ENCODE data around the gene SULF2.

DNA sequence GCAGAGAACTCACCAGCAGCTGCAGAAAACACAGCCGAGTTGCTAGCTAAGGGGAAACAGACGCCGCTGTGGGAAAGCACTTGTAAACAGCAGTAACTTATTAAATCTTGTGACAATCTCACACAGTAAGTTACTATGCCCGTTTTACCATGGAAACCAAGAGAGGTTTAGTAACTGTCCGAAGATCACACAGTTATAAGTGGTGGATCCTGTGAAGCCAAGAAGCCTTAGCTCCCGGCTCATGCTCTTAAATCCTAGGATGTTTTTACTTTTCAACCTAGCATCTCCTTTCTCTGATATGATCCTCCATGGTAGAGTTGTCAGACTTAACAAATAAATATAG lies 1.5 kb upstream of the SULF2 start:
- TF ChIP-seq, protein P1, sequence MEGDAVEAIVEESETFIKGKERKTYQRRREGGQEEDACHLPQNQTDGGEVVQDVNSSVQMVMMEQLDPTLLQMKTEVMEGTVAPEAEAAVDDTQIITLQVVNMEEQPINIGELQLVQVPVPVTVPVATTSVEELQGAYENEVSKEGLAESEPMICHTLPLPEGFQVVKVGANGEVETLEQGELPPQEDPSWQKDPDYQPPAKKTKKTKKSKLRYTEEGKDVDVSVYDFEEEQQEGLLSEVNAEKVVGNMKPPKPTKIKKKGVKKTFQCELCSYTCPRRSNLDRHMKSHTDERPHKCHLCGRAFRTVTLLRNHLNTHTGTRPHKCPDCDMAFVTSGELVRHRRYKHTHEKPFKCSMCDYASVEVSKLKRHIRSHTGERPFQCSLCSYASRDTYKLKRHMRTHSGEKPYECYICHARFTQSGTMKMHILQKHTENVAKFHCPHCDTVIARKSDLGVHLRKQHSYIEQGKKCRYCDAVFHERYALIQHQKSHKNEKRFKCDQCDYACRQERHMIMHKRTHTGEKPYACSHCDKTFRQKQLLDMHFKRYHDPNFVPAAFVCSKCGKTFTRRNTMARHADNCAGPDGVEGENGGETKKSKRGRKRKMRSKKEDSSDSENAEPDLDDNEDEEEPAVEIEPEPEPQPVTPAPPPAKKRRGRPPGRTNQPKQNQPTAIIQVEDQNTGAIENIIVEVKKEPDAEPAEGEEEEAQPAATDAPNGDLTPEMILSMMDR (IDR thresholded peaks at IDR 0.05; ENCODE audit: poor library complexity) = no peak
- TF ChIP-seq EZH2 (IDR thresholded peaks at IDR 0.05; ENCODE audit: borderline replicate concordance) (no peak), EZH2phosphoT487 (IDR thresholded peaks at IDR 0.05; ENCODE audit: low read depth, severe bottlenecking, unreplicated experiment) (no peak)

Measured in hepatocyte (in vitro differentiated cells).